NCI-H2196 (cell line): ENCODE data around the gene JAZF1.

ENCODE experiments used
- DNase-seq: peaks from one replicate; lab custom pipeline; 2025; ENCODE audit not compliant: unreplicated experiment; lab: John Stamatoyannopoulos, UW

JAZF1 gene

DNA sequence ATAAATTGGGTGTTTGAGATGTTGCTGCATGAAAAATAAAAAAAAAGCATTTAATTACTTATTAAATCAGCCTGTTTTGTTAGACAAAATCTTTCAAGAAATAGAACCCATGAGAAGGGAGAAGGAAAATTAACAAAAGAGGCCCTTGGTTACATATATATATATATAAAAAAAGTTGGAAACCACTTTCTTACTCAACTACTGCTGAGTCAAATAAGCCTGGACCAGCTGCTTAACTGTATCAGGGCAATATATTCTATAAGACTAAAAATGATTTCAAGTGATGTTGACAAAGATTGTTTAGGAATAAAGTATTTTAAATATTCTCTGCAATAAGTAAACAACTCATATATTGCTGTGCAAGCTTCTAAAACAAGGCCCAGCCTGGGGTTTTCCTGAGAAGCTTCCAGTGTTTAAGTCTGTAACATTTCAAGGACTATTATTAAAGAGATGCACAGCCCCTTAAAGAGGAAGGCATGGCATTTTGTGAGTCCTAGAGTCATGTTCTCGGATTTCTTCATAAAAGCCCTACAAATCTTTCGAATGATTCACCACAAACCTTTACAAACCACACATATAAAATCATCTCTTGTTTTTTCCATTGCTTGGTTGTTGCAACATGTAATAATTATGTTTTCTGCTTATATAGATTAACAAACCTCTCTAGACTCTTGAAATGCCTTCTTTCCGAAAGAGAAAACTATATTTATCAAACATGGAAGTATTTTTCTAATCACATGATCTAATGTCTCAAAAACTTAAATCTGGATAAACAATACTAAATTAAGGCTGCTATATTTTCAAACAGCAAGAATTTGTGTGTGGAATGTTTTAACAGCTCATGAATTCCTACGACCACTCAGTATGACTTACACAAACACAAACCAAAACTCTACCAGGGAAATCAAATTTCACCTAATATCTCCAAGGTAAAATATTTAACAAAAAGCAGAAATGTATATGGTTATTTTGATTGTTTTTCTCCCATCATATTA lies 14.3 kb downstream of the JAZF1 start:
- no peak for DNase-seq

DNA sequence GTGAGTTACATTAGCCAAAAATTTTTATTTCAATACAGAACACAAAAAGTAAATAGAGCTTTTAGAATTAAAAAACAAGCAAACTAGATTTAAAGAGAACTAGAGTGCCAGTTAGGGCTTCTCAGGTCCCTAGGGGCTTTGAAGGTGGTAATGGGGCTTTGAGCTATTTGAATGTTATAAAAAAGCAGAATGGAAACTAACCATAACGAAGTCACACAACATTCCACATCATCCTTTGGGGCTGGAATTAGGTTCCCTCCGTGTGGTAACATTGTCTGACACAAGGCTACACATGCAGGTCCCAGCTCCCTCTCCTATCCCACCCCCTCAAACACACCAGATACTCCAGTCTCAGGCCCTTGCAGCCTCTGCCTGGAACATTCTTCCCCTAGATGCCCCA lies 15.3 kb downstream of the JAZF1 start:
- no peak for DNase-seq

DNA sequence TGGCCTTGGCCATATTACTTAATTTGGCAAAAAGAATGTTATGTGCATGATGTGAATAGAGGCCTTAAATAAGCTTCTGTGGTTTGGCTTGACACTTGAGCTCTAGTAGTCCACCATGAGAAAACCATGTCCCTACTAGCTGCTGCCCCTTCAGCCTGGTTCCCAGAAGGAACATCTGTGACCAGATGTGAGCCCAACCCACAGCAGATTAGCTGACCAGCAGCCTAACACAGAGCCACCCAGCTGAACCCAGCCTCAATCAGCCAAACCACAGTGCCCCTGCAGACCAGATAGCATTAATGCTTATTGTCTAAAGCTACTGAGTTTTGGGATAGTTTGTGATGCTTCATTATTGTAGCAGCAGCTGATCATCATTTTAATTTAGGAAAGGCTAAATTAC lies 16.6 kb downstream of the JAZF1 start:
- DNase-seq, result no peak

DNA sequence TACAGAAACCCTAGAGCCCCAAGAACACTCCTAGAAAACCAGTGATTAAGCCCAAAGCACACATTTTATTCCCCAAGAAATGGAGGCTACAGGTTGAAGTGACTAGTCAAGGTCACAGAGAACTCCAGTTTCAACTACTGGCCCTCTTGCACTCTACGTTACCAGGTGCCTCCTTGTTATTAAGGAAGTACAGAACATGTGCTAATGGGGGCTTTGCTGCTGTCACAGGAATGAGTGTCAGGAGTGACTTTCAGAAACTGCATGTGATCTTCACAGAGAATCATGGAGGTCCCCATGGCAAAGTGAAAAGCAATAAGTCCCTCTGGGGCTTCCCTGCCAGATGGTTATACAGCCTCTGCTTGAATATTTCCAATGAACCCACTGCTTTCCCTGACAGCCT lies 19.3 kb downstream of the JAZF1 start:
- no peak for DNase-seq

DNA sequence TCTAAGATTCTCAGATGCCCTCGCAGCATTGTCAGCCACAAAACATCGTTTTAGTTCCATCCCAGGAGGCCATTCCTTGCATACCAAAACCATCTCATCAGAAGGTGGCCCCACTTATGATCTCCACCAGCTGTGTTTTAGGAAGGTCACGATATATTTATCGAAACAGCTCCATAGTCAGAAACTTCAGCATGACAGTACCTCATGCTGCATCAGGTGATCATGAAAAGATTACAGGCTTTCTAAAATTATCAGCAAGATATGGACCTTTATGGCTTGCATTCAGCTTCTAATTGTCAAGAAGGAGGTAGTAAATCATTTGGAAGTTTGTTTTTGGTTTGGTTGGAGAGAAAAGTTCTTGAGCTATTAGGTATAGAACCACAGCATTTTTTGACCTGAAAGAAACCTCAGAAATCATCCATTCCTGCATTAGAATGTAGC lies 20.0 kb downstream of the JAZF1 start:
- DNase-seq, result no peak

DNA sequence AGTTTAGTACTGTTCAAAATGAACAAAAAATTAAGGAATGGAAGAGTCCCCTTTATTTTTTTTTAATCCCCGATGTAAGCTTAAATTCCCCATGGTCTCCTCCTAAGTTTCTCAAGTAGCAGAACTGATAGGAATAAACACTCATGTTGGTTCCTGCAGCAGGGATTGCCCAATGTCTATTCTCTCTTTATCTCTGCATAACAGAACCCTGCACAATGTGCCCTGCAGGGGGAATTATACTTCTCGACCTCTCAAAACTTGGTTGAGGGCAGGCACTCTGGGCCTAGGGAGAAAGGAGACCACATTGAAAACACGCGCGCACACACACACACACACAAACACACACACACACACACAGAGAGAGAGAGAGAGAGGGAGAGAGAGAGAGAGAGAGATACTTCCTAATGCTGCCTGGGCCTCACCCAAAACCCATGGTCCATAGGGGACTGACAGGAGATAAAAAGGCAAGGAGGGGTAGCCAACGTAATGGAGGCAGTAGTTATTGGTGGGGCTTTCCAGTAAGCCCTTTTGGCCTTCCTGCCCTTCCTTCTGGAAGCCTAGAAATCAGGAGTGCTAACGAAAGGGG lies 22.7 kb downstream of the JAZF1 start:
- DNase-seq, result no peak

DNA sequence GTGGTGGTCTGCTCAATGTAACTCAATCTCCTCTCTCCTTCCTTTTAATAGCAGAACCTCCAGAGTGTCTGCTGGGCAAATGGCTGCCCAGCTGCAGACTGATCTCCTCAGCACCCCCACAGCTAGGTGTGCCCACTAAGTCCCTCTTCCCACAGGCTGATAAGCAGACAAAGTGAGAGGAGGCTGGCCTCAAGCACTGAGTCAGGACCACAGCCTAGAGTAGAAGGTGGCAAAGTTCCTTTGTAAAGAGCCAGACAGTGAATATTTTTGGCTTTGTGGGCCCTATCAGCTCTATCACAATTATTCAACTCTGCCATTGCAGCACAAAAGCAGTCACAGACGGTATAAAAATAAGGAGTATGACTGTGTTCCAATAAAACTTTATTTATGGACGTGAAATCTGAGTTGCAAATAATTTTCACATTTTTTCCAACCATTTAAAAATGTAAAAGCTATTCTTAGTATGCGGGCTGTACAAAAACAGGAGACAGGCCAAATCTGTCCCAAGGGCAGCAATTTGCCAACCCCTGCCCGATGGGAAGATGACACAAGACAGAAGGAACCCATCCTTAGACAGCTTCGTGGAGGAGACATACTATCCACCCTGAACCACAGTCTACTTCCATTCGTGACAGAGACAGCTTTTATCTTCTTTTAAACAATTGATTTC lies 23.4 kb downstream of the JAZF1 start:
- no peak for DNase-seq

DNA sequence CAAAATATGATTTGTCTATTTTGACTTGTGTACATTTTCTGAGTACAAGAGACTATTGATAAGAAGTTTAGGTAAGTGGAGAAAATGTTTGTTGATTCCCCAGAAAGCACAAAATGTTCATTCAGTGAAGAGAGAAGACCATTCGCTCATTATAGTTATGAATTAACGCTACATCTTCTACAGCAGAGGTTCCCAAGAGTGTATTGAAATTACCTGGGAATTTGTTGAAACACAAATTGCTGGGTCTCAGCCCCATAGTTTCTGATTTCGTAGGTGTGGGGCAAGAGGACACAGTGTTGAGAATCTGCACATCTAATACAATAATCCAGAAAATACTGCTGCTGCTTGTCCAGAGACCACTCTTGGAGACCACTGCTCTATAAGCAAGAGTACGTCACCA lies 24.2 kb downstream of the JAZF1 start:
- DNase-seq, result no peak

DNA sequence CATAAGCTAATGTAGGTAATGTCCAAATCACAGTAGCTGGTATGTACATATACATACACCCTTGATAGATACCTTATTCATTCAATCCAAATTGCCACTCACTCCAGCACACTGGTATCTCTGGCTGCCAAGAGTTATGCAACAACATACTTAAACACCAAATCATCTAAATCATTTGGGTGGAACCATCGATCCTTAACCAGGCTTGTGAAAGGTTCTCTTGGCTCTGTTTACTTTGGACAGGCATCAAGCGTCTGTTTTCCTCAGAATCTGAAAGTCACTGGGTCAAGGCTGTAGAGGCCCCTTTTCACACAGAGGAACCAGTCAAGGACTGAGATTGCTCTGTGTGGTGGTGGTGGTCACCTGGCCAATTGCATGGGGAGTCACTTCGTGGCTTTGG lies 24.6 kb downstream of the JAZF1 start:
- no peak for DNase-seq

DNA sequence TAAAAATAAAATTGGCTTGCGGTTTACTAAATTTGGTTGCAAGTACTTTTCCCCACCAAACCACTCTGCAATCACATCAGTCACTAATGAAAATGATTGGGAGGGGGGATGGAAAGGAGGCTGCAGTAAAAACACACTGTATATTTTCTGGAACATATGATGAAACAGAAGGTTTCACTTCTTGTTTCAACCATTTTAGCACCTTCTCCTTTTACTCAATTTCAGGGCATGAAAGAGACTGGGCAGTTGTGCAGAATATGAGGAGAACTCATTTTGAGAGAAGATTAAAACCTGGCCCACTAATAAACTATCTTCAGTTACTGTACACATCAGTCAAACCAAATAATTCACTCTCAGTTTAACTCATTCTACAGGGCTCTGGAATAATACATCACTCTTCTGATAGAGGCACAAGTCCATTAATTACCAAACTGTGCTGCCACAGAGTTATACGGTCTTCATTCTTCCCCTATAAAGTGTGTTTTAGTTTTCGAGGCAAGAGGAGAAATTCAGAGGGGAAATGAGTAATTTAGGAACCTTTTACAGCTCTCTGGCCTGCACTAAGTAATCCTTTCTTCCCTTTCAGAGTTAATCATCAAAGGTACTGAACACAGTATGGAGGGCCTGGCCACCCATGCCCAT lies 25.5 kb downstream of the JAZF1 start:
- no peak for DNase-seq

DNA sequence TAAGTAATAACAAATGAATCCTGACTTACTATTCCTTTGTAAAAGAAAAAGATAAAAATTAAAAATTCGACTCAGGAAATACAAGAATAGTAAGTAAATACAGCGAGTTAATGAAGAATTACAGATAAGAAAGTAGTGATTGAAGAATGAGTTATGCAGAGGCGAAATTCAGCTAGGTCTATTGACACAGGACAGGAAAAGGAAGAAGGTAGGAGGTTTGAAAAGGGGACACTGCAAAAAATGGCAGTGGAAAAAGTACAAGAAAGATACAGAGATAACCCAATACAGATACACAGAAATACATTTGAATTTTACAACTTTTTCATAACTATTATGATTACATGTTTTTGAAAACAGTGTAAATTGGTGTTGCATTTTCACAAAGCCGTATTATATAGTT lies 28.0 kb downstream of the JAZF1 start:
- DNase-seq, result no peak

DNA sequence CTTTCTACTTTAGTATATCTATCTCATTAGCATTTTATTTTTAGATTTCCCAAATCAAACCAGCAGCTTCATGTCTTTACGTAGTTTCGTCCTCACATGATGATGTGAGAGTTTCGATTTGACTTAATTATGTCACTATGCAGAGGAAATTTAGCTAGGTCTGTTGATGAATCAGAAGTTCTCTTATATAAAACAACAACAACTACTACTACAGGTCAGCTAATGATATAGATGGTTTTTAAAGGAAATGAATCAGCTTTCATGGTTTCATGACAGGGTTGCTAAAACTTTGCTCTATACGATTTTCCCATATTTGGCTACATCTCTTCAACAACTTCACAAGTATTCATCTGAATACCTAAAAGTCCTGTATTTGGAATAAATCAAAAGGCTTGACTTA lies 28.6 kb downstream of the JAZF1 start:
- no peak for DNase-seq

DNA sequence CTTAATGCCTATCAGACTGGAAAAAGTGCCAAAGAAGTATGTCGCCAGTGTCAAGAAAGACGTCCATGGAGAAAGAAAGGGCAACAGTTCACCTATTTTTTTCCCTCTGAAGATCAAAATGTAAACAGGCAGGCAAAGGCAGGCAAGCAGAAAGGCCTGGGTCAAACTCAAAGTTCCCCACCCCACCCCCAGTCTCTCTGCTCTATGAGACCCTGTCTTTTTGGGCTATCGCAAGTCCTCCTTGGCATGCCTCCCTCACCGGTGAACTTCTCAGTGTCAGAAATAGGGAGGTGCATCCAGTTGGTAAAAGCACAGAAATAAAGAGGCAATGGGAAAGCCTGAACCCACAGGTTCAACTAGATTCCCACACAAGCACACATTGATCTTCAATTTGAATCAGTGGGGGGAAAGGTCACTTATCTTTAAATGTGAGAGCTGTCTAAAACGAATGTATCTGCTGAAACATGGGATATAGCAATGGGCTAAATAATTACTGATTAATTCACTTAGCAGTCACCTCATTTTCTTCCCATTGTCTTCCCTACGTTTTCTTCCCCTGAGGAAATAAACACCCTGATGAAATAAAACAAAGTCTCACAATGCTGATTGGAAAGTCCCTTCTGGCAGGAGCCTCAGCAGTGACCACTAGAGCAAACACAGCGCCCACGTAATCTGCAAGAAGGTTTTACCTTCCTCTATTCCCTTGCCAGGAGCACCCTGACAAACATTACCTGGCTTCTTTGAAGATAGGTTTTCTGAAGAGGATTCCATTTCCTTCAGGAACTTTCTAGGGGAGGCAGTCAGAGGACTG lies 31.1 kb downstream of the JAZF1 start:
- DNase-seq, result no peak

DNA sequence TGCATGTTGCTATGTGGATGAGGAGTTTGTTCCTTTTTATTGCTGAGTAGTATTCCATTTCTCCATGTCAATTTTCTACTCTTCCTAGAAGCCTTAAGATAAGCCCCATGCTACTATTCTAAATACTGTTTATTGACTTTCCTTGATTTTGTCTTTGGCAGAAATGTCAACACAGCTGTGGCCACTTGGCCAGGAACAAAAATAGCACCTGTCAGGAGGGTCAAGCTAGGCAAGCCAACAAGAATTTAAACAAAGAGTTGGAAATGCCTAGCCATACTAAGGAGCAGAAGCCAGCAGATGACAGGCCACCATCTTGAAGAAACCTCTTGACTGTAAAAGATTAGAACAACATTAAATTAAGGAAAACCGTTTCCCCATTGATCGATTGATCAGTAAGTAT lies 34.7 kb downstream of the JAZF1 start:
- no peak for DNase-seq

DNA sequence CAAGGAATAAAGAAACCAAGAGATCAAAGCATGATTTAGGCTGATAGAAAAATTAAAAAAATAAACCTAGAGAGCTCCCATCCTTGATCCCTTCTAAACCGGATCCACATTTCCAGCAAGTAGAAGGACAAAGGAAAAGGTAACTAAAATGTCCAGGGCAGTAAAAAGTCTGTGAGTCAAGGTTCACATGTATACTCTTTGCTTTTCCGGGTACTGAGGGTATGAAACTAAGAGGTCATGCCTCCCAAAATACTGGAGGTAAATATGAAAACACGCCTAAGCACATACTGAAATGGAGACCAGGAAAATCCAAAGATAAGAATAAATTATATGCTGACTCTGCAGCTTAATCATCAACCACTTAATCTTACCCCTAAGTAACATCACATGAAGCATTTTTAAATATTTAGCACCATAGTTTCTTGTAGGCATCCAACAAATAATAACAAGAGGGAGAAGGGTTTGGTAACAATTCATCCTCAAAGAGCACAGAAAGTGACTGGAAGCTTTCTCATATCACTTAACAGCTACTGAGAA lies 35.4 kb downstream of the JAZF1 start:
- DNase-seq, result no peak

DNA sequence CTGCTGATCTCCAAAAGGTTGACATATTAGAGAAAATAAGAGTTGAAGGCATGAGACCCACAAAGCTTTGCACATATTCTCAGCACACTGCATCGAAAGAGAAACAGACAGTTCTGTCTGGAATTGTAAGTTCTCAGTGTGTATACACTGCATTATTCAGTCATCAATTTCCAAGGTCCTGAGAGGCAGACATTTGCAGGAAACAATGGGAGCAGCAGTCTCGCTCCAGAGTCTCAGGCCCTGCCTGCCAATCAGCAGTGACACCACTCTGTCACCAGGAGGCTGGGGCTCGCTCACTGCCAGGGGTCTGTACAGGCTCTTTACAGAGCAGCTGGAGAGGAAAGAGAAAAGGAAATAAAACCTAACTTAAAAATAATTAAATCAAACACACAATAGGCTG lies 36.3 kb downstream of the JAZF1 start:
- DNase-seq, result no peak

DNA sequence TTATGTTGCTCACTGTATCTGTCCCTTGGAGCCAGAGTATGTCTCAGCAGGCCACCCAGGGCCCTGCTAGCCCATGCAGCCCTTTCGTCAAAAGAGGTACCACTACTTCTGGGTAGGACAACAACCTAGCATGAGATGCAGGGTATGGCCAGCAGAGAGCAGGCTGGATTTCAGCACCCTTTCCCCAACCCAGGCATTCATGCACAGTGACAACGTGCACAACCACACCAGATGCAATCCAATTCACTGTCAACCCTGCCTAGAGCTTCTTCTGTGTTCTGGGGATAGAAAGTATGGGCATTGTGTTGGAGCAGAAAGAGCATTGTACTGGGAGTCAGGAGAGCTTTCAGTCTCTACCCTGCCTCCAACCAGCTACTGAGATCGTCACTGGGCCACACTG lies 37.9 kb downstream of the JAZF1 start:
- DNase-seq, result no peak

DNA sequence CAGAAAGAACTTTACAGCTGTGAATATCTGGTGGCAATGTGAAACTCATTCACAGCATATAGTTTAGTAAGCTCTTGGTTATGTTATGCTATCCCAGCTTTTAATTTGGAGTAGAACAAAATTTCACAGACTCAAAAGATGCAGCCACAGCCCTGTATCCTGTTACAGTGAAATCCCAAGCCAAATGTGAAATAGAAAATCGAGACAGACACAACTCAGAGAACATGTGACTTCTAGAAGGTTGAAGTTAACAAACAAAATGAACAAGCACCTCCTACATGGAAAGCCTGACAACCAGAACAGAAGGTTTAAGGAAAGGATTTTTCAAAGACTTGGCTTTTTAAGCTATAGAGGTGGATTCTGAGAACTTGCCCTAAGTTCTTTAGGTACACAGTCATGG lies 39.6 kb downstream of the JAZF1 start:
- DNase-seq, result no peak

DNA sequence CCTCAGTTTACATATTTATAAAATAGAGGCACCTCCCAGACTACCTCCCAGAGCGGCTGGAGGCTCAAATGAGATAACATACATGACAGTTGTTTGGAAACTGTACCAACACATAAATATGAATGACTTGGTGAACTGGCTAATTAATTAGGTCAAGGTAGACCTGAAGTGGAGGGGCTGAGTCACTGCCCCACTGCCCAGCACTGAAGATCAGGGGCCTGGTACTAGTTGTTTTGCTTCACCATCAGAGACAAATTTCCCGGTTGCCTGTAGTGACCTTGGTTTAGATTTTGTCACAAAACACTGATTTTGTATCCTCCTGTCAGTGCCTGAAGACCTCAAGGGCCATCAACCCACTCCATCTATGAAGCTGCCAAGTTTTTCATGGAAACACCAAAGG lies 41.8 kb downstream of the JAZF1 start:
- DNase-seq, result no peak

DNA sequence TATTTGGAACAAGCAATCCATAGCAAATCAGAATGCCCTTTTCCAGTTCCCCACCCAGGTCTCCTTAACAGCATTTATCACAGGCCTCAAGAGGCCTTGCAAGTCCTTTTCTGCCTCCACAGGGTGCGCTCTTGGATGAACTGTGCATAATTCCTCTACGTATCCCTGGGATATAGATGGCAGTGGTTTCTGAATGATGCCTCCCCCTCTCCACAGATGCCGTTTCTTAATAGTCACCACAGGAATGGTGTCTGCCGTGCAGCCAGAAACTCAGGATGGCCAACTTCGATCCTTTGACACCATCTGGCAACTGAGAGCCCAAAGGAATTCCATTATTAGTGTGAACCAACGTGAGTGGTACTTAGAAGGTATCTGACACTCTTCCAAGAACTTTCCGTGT lies 43.1 kb downstream of the JAZF1 start:
- DNase-seq, result no peak
